Natural killer cell (primary cell): ENCODE results near the gene FAR2. TPM values are rescaled to one million over a fixed set of nuclear protein-coding genes. Genes with fewer than 3 reads are reported as not detected.

Experiments used
- ATAC-seq, 3 donors: fragments of 150-1000 bp in 2 of 3; fragments of 200-7000 bp in 1 of 3; cut with Tn5 transposase; 1 replicate in 1 of 3; 2 replicates in 2 of 3; pipeline ENCODE4 v1.10.0; 2021; ENCODE audit warnings: mild to moderate bottlenecking in 2 of 3, moderate library complexity in 2 of 3
- DNase-seq, 2 donors: peaks; one replicate each; pipeline versions ENCODE4 v3.0.0 to v3.0.0-alpha.2; 2013 to 2021; ENCODE audit warnings: mixed read lengths in 1 of 2
- H3K27ac ChIP-seq: one replicate; pipeline ENCODE4 v1.5.1; 2013; ENCODE audit warnings: mild to moderate bottlenecking, low read length
- H3K27me3 ChIP-seq: one replicate; pipeline ENCODE4 v1.6.1; 2013; ENCODE audit warnings: low read length; ENCODE audit not compliant: control insufficient read depth, insufficient read depth
- H3K36me3 ChIP-seq: one replicate; pipeline ENCODE4 v1.6.1; 2013; ENCODE audit warnings: low read length; ENCODE audit not compliant: control insufficient read depth, insufficient read depth
- H3K4me1 ChIP-seq: one replicate; pipeline ENCODE4 v1.6.1; 2013; ENCODE audit warnings: low read length; ENCODE audit not compliant: control insufficient read depth, insufficient read depth
- H3K4me3 ChIP-seq: one replicate; pipeline ENCODE4 v1.5.1; 2013; ENCODE audit warnings: low read length
- H3K9me3 ChIP-seq: one replicate; pipeline ENCODE4 v1.6.1; 2013; ENCODE audit warnings: low read length; ENCODE audit not compliant: control insufficient read depth, insufficient read depth
- H3K27ac Mint-ChIP-seq, 2 donors: one replicate each; pipeline ENCODE4 v1.8.0; 2022; ENCODE audit warnings: mild to moderate bottlenecking in 2 of 2, mixed read lengths in 2 of 2, moderate library complexity in 1 of 2
- H3K27me3 Mint-ChIP-seq, 2 donors: one replicate each; pipeline ENCODE4 v1.8.0; 2022; ENCODE audit warnings: low read depth in 2 of 2, mixed read lengths in 2 of 2
- H3K36me3 Mint-ChIP-seq: one replicate; pipeline ENCODE4 v1.8.0; 2022; ENCODE audit warnings: mixed read lengths
- H3K4me1 Mint-ChIP-seq, 2 donors: one replicate each; pipeline ENCODE4 v1.8.0; 2022; ENCODE audit warnings: mixed read lengths in 2 of 2
- H3K4me3 Mint-ChIP-seq: one replicate; pipeline ENCODE4 v1.8.0; 2022; ENCODE audit warnings: mild to moderate bottlenecking, moderate library complexity, mixed read lengths
- H3K9me3 Mint-ChIP-seq, 2 donors: one replicate each; pipeline ENCODE4 v1.8.0; 2022; ENCODE audit warnings: mixed read lengths in 2 of 2
- WGBS: methylation state at CpG from one replicate; pipeline ENCODE4 v1.1.7; 2013; ENCODE audit warnings: missing lambda C conversion rate; ENCODE audit not compliant: insufficient coverage; 5-methylcytosine and 5-hydroxymethylcytosine counted together
- intact Hi-C: fragments of 100-400 bp; cut with micrococcal nuclease; formaldehyde crosslinking; loops from one replicate; pipeline ENCODE4 v1.14.2; 2022
- total RNA-seq, 4 donors: library from RNA; stranded (reverse); fragments of 120-200 nt in 1 of 4; gene quantifications; one replicate each; pipeline versions ENCODE4 v1.2.3 to v1.2.4, GENCODE V29; 2013 to 2022
- TF ChIP-seq, protein P1 (sequence below): fragments of 200-600 bp; IDR thresholded peaks from one replicate; pipeline ENCODE4 v1.8.0; 2022; ENCODE audit warnings: antibody characterized with exemption

The FAR2 gene
- total RNA-seq, 3 donors from 2014 or later (not counting 1 experiment from before 2014, with no cell fraction given): 1.5 to 3.5 (median 1.7) TPM

DNA sequence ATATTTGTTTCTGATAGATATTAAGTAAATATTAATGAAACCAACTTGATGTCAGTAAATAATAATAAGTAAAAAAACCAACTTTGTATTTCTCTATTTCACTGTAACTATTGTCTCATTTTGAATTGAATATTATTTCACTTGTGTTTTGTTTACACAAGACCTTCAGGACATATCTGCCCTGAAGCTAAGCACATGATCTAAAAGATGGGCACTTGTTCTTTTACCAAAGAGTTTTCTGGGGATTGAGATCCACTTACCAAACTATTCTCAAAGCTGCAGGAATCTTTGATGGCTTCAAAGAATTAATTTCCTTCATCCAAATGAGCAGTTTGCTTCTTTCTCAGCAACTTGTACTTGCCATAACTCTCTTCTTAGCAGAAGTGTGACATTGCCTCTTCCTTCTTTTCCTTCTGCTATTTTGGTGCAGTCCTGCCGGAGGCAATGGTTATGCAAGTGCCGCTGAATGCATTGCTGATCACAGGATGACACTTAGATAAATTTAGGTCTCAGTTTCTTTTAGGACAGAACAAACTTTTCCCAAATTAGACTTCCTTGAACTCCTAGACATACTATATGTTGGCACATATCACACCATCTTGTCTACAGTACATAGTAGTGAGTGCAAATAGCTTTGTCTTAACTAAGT is 9.2 kb downstream of the FAR2 start:
- Histone ChIP-seq H3K4me1 (no peaks in the 10 kb centered on the region), H3K9me3 (no peaks in the 10 kb centered on the region), H3K4me3 (no peak overlapping the region), H3K36me3 (no peaks in the 10 kb centered on the region), H3K27me3 (no peaks in the 10 kb centered on the region), H3K27ac (no peak overlapping the region)
- ATAC-seq (no peak), DNase-seq (no peak)
- no peaks in the 10 kb centered on the region for H3K9me3 Mint-ChIP-seq
- peaks cover 13 to 15% of the 10 kb centered on the region in 2 donors for H3K4me1 Mint-ChIP-seq
- TF ChIP-seq, protein P1, sequence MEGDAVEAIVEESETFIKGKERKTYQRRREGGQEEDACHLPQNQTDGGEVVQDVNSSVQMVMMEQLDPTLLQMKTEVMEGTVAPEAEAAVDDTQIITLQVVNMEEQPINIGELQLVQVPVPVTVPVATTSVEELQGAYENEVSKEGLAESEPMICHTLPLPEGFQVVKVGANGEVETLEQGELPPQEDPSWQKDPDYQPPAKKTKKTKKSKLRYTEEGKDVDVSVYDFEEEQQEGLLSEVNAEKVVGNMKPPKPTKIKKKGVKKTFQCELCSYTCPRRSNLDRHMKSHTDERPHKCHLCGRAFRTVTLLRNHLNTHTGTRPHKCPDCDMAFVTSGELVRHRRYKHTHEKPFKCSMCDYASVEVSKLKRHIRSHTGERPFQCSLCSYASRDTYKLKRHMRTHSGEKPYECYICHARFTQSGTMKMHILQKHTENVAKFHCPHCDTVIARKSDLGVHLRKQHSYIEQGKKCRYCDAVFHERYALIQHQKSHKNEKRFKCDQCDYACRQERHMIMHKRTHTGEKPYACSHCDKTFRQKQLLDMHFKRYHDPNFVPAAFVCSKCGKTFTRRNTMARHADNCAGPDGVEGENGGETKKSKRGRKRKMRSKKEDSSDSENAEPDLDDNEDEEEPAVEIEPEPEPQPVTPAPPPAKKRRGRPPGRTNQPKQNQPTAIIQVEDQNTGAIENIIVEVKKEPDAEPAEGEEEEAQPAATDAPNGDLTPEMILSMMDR: no peak
- peaks cover 0 to 6% of the 10 kb centered on the region in 2 donors for H3K27me3 Mint-ChIP-seq
- H3K4me3 Mint-ChIP-seq: no peak overlapping the region
- no peak overlapping the region for H3K27ac Mint-ChIP-seq
- 28% methylated on average over 2 of the region's 2 CpGs for WGBS
- intact Hi-C loops: no loop called here
- H3K36me3 Mint-ChIP-seq: no peaks in the 10 kb centered on the region

DNA sequence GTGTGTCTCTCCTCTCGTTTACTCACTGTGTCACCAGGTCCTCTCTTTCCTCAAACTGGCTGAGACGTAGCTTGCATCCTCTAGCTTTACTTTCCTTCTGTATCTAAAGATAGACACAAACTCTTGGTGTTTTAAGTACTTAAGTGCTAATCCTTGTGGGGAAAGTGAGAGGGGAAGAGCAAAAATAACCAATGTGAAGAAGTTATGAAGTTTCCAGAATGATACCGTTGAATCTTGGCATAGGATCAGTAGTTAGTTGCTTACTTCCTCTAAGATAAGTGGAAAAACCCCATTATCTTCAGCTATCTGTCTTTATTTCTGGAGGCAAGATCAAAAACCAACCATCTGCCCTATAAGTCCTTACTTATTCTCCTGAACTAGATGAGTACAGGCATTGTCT is 10.6 kb downstream of the FAR2 start:
- peaks cover 0 to 6% of the 10 kb centered on the region in 2 donors for H3K27me3 Mint-ChIP-seq
- H3K4me1 Mint-ChIP-seq: peaks cover 13 to 20% of the 10 kb centered on the region in 2 donors
- intact Hi-C loops: no loop called here
- Histone ChIP-seq H3K27ac (no peak overlapping the region), H3K4me1 (peaks cover 5% of the 10 kb centered on the region), H3K9me3 (no peaks in the 10 kb centered on the region), H3K27me3 (no peaks in the 10 kb centered on the region), H3K4me3 (no peak overlapping the region), H3K36me3 (no peaks in the 10 kb centered on the region)
- ATAC-seq (no peak), DNase-seq (no peak)
- 48% methylated on average over 3 of the region's 3 CpGs for WGBS
- no peaks in the 10 kb centered on the region for H3K9me3 Mint-ChIP-seq
- TF ChIP-seq, protein P1: no peak
- no peak overlapping the region for H3K4me3 Mint-ChIP-seq
- peak overlapping the region in 1 of 2 donors; percentile 32 for H3K27ac Mint-ChIP-seq
- no peaks in the 10 kb centered on the region for H3K36me3 Mint-ChIP-seq

DNA sequence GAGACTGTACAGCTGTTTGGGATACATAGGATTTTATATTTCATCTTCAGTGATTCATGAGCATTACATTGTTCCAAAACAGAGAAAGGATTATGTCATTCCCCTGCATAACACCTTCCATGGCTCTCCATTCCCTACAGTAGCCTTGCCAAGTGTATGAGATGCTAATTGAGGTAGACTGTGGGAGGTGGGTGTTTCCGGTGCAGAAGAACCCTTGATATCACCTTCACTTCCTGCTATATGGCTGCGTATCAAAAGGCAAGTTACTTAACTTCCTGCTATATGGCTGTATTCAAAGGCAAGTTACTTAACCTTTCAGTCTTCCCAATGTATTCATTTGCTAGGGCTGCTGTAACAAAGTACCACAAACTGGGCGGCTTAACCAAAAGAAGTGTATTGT is 11.2 kb downstream of the FAR2 start:
- Histone ChIP-seq H3K27ac (no peak overlapping the region), H3K36me3 (no peaks in the 10 kb centered on the region), H3K27me3 (no peaks in the 10 kb centered on the region), H3K4me1 (peaks cover 5% of the 10 kb centered on the region), H3K9me3 (no peaks in the 10 kb centered on the region), H3K4me3 (no peak overlapping the region)
- TF ChIP-seq, protein P1: no peak
- DNase-seq (peak in 1 of 2 donors; percentile 37), ATAC-seq (peak; percentile 30 to 58 (median 54))
- H3K4me1 Mint-ChIP-seq: peaks cover 13 to 20% of the 10 kb centered on the region in 2 donors
- H3K27me3 Mint-ChIP-seq: peaks cover 0 to 6% of the 10 kb centered on the region in 2 donors
- peak overlapping the region in 1 of 2 donors; percentile 32 for H3K27ac Mint-ChIP-seq
- intact Hi-C loops: no loop called here
- WGBS: 70% methylated on average over 2 of the region's 3 CpGs
- no peaks in the 10 kb centered on the region for H3K9me3 Mint-ChIP-seq
- H3K36me3 Mint-ChIP-seq: no peaks in the 10 kb centered on the region
- no peak overlapping the region for H3K4me3 Mint-ChIP-seq

DNA sequence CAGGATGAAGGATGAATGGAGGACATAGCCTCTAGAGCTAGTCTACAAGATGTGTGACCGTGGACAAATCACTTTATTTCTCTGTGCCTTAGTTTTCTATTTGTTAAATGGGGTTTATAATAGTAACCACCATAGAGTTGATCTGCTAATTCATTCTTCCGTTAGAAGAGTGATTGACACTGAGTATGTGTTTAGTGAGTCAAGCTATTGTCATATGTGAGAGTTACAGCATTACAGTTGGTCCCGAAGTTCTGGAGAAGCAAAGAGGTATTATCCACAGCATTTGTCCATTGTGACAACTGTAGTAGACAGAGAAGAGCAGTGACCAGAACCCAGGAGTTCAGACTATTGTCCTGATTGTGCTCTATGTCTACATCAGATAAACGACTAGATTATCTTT is 14.1 kb downstream of the FAR2 start:
- Histone ChIP-seq H3K36me3 (no peaks in the 10 kb centered on the region), H3K4me1 (peaks cover 5% of the 10 kb centered on the region), H3K4me3 (no peak overlapping the region), H3K9me3 (no peaks in the 10 kb centered on the region), H3K27ac (no peak overlapping the region), H3K27me3 (no peaks in the 10 kb centered on the region)
- ATAC-seq (no peak), DNase-seq (no peak)
- Mint-ChIP-seq H3K27ac (peak overlapping the region in 1 of 2 donors; percentile 50), H3K4me1 (peaks cover 13 to 20% of the 10 kb centered on the region in 2 donors), H3K36me3 (no peaks in the 10 kb centered on the region), H3K27me3 (peaks cover 0 to 6% of the 10 kb centered on the region in 2 donors), H3K9me3 (no peaks in the 10 kb centered on the region), H3K4me3 (no peak overlapping the region)
- TF ChIP-seq, protein P1: no peak
- intact Hi-C loops: no loop called here
- 85% methylated on average over 4 of the region's 4 CpGs for WGBS
